ENCODE results near the gene TNFSF13B. TPM values are rescaled to one million over a fixed set of nuclear protein-coding genes. Genes with fewer than 3 reads are reported as not detected.
A peak's percentile ranks its signal among the peaks of the same experiment; 100 is the strongest.

Gene TNFSF13B
- total RNA-seq, 4 donors from 2014 or later = 0.29 to 3.7 (median 2.1) TPM; not detected in 1

DNA sequence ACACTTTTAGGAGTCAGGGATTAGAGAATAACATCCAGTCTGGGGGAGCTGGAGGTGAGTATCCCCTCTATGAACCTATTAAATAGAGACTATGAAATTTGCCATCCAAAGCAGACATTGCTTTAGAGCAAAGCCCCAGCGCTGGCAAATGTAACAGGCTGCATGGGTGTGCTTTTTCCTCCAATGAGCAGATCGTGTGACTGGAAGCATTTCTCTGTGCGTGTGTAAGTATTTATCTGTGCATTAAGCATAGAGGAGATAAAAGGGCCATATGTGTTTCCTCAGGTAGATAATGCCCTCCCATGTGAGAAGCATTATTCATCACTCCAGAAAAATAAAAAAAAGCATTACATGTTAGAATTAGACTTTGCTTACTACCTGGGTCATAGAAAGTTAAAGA is 924 bp downstream of the TNFSF13B start:
- H3K4me1 ChIP-seq = no peaks in the 10 kb centered on the region
- DNase-seq = no peak
- TF ChIP-seq POLR2A (IDR thresholded peaks at IDR 0.05) = no peak
- TF ChIP-seq, protein P1, sequence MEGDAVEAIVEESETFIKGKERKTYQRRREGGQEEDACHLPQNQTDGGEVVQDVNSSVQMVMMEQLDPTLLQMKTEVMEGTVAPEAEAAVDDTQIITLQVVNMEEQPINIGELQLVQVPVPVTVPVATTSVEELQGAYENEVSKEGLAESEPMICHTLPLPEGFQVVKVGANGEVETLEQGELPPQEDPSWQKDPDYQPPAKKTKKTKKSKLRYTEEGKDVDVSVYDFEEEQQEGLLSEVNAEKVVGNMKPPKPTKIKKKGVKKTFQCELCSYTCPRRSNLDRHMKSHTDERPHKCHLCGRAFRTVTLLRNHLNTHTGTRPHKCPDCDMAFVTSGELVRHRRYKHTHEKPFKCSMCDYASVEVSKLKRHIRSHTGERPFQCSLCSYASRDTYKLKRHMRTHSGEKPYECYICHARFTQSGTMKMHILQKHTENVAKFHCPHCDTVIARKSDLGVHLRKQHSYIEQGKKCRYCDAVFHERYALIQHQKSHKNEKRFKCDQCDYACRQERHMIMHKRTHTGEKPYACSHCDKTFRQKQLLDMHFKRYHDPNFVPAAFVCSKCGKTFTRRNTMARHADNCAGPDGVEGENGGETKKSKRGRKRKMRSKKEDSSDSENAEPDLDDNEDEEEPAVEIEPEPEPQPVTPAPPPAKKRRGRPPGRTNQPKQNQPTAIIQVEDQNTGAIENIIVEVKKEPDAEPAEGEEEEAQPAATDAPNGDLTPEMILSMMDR (IDR thresholded peaks at IDR 0.05) = no peak
- H3K4me3 ChIP-seq = peak overlapping the region; percentile 26 to 30
- H3K27me3 ChIP-seq = no peaks in the 10 kb centered on the region
- no peak overlapping the region for H3K27ac ChIP-seq
- no peaks in the 10 kb centered on the region for H3K9me3 ChIP-seq
- no peaks in the 10 kb centered on the region for H3K36me3 ChIP-seq
- intact Hi-C loops (cut with DNase I; ENCODE audit: low total_unique reads) = no loop called here

DNA sequence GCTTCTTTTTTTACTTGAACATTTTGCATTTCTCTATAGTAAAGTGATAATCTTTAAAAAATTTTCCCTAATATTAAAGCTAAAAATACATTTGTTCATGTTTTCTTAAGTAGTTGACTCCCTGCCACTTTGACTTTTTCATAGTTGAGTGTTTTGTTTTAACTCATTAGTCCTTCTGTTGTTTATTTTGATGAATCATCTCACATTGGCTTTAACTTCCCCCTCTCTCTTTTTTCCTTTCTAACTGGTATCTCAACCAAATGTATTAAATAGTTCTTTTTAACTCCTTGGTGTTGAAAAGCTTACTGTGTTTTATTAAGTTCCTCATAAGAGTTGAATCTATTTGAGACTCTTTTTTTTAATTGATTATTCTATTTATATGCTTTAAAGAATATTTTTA is 2.8 kb downstream of the TNFSF13B start:
- no peaks in the 10 kb centered on the region for H3K36me3 ChIP-seq
- intact Hi-C loops (cut with DNase I; ENCODE audit: low total_unique reads) = no loop called here
- no peaks in the 10 kb centered on the region for H3K9me3 ChIP-seq
- no peak overlapping the region for H3K27ac ChIP-seq
- H3K4me1 ChIP-seq = no peaks in the 10 kb centered on the region
- TF ChIP-seq POLR2A (IDR thresholded peaks at IDR 0.05) = no peak
- TF ChIP-seq, protein P1 (IDR thresholded peaks at IDR 0.05) = no peak
- H3K27me3 ChIP-seq = no peaks in the 10 kb centered on the region
- no peak for DNase-seq
- H3K4me3 ChIP-seq = no peak overlapping the region

DNA sequence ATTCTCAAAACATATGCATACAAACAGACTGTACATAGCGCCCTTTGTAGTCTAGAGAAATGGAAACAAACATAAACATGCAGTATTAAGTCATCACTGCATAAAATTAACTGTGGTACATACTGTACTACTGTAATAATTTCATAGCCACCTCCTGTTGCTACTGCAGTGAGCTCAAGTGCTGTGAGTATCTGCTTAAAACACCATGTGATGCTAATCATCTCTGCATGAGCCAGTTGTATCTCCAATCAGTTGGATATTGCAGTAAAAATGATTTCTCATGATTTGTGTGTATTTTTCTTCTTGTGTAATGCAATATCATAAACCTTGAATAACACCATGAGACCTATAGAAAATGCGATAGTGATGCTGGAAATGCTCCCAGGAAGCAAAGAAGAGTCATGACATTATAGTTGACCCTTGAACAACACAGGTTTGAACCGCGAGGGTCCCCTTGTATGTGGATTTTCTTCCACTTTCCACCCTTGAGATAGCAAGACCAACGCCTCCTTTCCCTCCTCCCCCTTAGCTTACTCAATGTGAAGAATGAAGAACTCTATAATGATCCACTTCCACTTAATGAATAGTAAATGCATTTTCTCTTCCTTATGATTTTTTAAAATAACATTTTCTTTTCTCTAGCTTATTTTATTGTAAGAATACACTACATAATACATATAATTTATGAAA is 4.1 kb downstream of the TNFSF13B start:
- H3K9me3 ChIP-seq = no peaks in the 10 kb centered on the region
- no peak overlapping the region for H3K27ac ChIP-seq
- H3K36me3 ChIP-seq = no peaks in the 10 kb centered on the region
- no peak for DNase-seq
- no peaks in the 10 kb centered on the region for H3K27me3 ChIP-seq
- H3K4me3 ChIP-seq = no peak overlapping the region
- intact Hi-C loops (cut with DNase I; ENCODE audit: low total_unique reads) = no loop called here
- no peak for TF ChIP-seq POLR2A (IDR thresholded peaks at IDR 0.05)
- TF ChIP-seq, protein P1 (IDR thresholded peaks at IDR 0.05) = no peak
- H3K4me1 ChIP-seq = no peaks in the 10 kb centered on the region

DNA sequence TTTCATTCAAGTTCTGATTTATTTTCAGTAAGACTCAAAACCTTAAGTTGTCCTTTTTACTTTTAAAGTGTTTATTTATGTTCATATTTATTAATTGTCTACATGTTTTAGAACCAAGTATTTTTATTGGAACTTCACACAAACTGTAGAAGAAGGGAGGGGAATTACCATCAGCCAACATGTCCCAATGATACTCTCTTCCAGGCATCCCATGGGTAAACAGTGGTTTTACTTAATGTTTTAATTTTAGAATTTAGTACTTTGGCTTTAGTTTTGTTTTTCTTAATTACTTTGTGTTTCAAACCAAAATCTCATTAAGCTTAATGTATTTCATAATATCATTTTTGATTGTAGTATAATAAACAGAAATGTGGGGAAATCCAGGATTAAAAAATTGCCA is 5.2 kb downstream of the TNFSF13B start:
- intact Hi-C loops (cut with DNase I; ENCODE audit: low total_unique reads) = no loop called here
- Histone ChIP-seq H3K9me3 (no peaks in the 10 kb centered on the region), H3K4me1 (no peaks in the 10 kb centered on the region), H3K27ac (no peak overlapping the region), H3K4me3 (no peak overlapping the region), H3K27me3 (no peaks in the 10 kb centered on the region), H3K36me3 (no peaks in the 10 kb centered on the region)
- TF ChIP-seq, protein P1 (IDR thresholded peaks at IDR 0.05) = no peak
- TF ChIP-seq POLR2A (IDR thresholded peaks at IDR 0.05) = no peak
- DNase-seq = no peak

DNA sequence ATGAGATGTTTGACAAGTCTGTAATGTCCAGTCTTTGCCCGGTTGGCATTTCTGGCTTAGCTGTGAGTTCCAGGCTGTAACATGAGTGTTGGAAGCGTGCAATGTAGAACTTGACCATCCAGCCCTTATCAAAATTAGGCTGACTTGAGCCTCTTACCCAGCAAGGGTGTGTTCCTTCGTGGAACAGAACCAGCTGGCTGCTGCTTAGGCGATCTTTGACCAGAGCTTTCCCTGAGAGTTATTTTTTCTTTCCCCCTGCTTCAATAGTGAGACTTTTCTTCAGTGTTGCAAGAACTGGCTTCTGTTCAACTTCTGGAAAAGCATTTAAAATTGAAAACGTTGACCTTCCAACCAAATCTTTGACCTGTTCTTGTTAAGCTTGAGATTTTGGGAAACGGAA is 6.5 kb downstream of the TNFSF13B start:
- intact Hi-C loops (cut with DNase I; ENCODE audit: low total_unique reads) = no loop called here
- TF ChIP-seq, protein P1 (IDR thresholded peaks at IDR 0.05) = no peak
- TF ChIP-seq POLR2A (IDR thresholded peaks at IDR 0.05) = no peak
- Histone ChIP-seq H3K9me3 (no peaks in the 10 kb centered on the region), H3K4me3 (no peak overlapping the region), H3K27ac (no peak overlapping the region), H3K27me3 (no peaks in the 10 kb centered on the region), H3K4me1 (no peaks in the 10 kb centered on the region), H3K36me3 (no peaks in the 10 kb centered on the region)
- DNase-seq = peak in 1 of 2 donors; percentile 55

All from uterus (tissue), 4 donors.